8988T (cell line): ENCODE data around the gene MTRFR.
"Not testable (repeated sequence)": the region's sequence is repeated elsewhere in the genome, so short reads cannot be mapped to it uniquely, and the experiment has no call there.

ENCODE experiments used
- DNase-seq: peaks from one replicate; pipeline ENCODE4 v3.0.0; 2011

Gene MTRFR

GRCh38 chr12:123250471-123251383, 17.5 kb downstream of the MTRFR start:
- no peak for DNase-seq

- no peak for DNase-seq
Measured at GRCh38 chr12:123251403-123252076, 18.3 kb downstream of the MTRFR start.

GRCh38 chr12:123252365-123252764, 19.1 kb downstream of the MTRFR start:
- DNase-seq: not testable (repeated sequence)

- no peak for DNase-seq
Measured at GRCh38 chr12:123253641-123254459, 20.6 kb downstream of the MTRFR start.

- no peak for DNase-seq
Measured at GRCh38 chr12:123254853-123255446, 21.7 kb downstream of the MTRFR start.

- DNase-seq: no peak
Measured at GRCh38 chr12:123258593-123258992, 25.4 kb downstream of the MTRFR start.

- no peak for DNase-seq
Measured at GRCh38 chr12:123260081-123260480, 26.8 kb downstream of the MTRFR start.

- no peak for DNase-seq
Measured at GRCh38 chr12:123261196-123261595, 28.0 kb downstream of the MTRFR start.

GRCh38 chr12:123263196-123263817, 30.1 kb downstream of the MTRFR start:
- no peak for DNase-seq

- peak; percentile 69 for DNase-seq
Measured at GRCh38 chr12:123264642-123265041, 31.4 kb downstream of the MTRFR start.

GRCh38 chr12:123265851-123266678, 32.8 kb downstream of the MTRFR start:
- DNase-seq: no peak

- no peak for DNase-seq
Measured at GRCh38 chr12:123266679-123267277, 33.5 kb downstream of the MTRFR start.

GRCh38 chr12:123267335-123267920, 34.2 kb downstream of the MTRFR start:
- no peak for DNase-seq

GRCh38 chr12:123267991-123268843, 35.0 kb downstream of the MTRFR start:
- DNase-seq: no peak

GRCh38 chr12:123268850-123269249, 35.6 kb downstream of the MTRFR start:
- DNase-seq: no peak

GRCh38 chr12:123269395-123269892, 36.2 kb downstream of the MTRFR start:
- DNase-seq: no peak

GRCh38 chr12:123269896-123270213, 36.6 kb downstream of the MTRFR start:
- DNase-seq: no peak

GRCh38 chr12:123270214-123271000, 37.2 kb downstream of the MTRFR start:
- no peak for DNase-seq
